T1000 (cell line): Measurements from ENCODE around the gene NEK5.
"Not testable (repeated sequence)": the region's sequence is repeated elsewhere in the genome, so short reads cannot be mapped to it uniquely, and the experiment has no call there.

Experiments used
- DNase-seq: peaks from one replicate; lab custom pipeline; 2025; ENCODE audit warnings: mixed read lengths; lab: John Stamatoyannopoulos, UW

The NEK5 gene

DNA sequence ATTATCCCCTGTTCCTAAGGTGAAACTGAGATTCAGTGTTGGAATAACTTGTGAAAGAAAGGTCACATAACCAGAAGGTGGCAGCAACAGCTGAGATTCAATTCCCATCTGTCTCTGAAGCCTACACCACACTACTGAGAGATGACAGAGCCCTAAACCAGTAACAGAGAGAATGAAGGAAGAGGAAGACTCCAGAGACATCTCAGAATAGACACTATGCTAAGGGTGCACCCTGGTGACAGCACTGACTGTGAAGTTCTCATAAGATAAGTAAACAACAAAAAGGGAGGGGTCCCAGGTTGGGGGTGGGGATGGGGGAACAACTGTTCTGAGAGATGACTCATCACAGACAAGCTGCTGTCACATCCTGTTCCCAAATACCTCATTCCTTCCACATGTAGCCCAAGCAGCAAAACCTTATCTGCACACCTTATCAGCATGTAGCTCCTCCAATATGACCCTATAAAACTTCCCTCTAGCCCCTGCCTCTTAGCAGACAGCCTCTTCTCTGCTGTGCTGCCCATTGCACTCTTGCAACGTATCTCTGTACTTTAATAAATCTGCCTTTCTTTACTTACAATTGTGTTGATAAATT, 57.8 kb downstream of the NEK5 start:
- DNase-seq: no peak

DNA sequence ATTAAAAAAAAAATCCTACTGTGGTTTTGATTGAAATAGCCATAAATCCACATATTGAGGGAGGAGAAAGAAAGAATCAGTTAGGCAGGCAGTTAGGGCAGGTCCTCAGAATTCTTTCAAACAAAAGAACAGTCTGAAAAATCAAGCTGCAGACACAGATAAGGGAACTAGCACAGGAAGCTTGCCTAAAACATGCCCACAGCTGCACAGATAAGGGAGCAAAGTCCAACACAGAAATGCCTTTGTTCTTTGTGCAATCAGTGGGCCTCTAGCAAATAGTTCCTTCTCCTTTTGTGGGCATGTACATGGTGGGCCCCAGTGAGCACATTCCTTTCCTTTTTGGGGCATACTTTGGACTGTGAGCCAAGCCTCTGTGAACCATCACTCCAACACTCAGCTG, 61.6 kb downstream of the NEK5 start:
- DNase-seq: no peak

DNA sequence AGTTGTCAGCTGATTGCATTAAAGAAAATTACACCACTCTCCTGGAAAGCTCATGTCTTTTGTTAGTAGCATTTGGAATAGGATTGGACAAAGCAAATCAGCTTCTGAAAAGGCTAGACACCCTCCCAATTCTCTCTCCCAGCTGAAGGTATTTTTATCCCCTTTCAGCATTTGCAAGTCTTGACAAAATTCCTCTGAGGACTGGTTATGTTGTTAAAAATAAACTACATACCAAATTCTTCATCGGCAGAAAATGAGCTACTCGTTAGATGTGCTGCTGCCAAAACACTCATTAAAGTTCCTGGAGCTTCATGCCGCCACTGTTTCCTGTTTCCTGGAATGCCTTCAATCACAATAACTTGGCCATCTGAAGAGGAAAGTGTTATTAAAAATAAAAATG, 67.3 kb downstream of the NEK5 start:
- no peak for DNase-seq

DNA sequence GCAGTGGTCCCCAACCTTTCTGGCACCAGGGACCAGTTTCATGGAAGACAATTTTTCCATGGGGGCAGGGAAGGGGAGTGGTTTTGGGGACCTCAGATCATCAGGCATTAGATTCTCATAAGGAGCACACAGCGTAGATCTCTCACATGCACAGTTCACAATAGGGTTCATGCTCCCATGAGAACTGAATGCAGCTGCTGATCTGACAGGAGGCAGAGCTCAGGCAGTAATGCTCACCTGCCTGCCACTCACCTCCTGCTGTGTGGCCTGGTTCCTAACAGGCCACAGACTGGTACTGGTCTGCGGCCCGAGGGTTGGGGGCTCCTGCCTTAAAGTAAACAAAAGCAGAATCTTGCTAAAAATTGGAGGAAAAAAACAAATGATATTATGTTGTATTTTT, 67.8 kb downstream of the NEK5 start:
- not testable (repeated sequence) for DNase-seq

DNA sequence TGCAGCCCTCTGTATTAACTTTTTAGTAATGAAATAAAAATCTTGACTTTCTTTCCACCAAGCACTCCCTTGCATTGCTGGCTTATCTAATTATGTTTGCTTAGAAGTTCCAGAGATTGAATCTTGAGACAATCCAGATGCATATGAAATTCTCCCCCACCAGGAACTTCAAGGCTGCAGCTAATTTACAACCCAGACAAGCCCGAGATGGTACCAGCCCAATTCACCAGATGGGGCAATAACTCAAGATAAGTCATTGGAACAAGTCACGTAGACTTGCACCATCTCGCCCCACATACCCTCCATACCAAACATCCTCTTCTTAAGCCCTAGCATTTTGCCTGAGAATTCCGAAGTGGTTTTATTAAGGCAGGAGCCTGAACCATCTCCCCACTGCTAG, 75.4 kb downstream of the NEK5 start:
- DNase-seq: no peak

DNA sequence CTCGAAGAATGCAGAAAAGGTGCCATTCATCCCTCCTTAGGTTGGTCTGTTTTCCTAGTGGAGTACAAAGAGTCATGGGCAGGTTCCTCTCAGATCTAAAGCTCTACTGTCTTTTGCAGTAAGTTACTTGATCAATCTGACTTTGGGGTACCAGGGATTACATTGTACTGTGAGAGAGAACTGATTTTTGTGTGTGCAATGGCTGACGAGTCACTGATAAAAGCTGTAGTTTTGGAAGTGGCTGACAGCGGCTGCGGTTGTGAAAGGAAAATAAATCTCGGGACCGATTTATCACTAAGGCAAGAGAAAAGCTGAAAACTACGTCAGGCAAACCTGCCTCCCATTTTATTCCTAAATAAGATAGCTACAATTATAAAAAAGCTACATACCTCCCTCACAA, 77.5 kb downstream of the NEK5 start:
- no peak for DNase-seq

DNA sequence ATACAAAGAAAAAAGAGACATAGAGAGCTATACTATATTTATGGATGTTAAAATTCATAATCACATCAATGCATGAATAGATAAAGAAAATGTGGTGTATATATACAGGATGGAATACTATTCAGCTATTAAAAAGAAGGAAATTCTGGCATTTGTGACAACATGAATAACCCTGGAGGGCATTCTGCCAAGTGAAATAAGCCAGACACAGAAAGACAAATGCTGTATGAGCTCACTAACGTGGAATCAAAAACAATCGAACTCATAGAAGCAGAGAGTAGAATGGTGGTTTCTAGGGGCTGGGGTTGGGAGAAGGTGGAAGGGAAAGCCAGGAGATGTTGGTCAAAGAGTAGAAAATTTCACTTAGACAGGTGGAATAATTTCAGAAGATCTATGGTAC, 80.4 kb downstream of the NEK5 start:
- no peak for DNase-seq

DNA sequence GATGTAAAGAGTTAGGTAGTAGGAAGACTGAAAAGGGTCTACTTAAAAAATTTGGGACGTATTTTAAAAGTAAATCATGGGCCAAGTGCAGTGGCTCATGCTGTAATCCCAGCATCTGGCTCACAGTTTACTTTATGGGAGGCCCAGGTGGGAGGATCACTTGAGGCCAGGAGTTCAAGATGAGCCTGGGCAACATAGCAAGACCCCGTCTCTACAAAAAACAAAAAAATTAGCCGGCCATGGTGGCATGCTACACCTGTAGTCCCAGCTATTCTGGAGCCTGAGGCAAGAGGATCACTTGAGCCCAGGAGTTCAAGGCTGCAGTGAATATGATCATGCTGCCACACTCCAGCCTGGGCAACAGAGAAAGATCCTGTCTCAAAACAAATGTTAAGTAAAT, 81.4 kb downstream of the NEK5 start:
- no peak for DNase-seq

DNA sequence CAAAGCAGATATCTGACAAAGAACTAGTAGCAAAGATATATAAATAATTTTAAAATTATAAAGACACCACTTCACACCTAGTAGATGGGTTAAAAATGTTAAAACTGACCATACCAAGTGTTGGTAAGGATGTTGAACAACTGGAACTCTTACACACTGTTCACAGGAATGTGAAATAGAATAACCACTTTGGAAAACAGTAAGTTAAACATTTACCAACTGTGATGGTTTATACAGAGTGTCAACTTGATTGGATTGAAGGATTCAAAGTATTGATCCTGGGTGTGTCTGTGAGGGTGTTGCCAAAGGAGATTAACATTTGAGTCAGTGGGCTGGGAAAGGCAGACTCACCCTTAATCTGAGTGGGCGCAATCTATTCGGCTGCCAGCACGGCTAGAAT, 85.2 kb downstream of the NEK5 start:
- no peak for DNase-seq

DNA sequence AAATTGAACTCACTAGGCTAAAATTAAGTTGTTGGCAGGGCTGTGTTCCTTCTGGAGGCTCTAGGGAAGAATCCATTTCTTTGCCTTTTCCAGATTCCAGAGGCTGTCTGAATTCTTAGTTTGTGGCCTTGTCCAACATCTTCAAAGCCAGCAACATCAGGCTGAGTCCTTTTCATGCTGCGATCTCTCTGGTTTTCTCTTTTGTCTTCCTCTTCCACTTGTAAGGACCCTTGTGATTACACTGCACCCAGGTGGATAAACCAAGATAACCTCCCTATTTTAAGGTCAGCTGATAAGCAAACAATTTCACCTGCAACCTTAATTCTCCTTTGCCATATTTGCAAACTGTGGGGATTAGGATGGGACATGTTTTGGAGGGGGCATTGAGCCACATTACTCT, 92.8 kb downstream of the NEK5 start:
- no peak for DNase-seq

DNA sequence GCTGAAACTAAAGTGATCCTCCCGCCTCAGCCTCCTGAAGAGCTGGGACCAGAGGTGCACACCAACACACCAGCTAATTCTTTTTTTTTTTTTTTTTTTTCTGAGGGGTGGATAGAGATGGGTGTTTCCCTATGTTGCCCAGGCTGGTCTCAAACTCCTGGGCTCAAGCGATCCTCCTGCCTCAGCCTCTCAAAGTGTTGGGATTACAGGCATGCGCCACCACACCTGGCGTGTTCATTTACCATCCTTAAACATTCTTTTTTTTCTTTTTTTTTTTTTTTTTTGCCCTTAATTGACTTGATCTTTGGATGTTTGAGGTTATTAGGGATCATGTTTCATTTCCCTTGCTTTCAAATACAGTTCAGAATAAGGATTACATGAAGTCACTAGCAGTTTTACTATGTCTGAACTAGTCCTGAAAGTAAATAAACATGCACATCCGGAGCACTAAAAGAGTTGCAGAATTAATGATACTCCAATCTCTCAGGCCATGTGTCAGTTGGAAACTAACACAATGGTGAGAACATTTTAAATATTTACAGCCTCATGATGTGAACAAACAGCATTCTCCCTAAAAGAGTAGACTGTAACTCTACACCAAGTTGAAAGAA, 94.2 kb downstream of the NEK5 start:
- DNase-seq: no peak

DNA sequence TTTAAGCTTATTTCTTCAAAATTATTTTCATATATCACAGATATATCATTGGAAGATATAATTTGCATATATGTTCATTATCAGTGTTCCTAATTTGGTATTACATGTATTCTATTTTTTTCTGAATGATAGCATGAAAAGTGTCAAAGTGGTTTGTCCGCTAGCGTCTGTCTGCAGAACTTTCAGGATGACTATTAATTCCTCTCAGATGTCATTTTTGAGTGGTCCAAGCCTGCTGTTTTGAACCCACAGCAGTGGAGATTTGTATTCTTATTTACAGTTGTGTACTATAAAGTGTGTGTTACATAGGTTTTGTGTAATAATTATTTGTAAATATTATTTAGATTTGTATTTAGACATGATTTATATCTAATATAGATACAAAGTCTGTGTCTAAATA, 95.8 kb downstream of the NEK5 start:
- no peak for DNase-seq

DNA sequence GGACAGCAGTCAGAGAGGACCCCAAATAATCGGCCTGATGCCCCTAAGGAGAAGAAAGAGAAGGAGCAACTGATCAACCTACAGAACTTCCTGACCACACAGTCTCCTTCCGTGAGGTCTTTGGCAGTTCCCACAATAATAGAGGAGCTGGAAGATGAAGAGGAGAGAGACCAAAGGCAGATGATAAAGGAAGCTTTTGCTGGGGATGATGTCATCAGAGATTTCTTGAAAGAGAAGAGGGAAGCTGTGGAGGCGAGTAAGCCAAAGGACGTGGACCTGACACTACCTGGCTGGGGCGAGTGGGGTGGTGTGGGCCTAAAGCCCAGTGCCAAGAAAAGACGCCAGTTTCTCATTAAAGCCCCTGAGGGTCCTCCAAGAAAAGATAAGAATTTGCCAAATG, 98.5 kb downstream of the NEK5 start:
- not testable (repeated sequence) for DNase-seq

DNA sequence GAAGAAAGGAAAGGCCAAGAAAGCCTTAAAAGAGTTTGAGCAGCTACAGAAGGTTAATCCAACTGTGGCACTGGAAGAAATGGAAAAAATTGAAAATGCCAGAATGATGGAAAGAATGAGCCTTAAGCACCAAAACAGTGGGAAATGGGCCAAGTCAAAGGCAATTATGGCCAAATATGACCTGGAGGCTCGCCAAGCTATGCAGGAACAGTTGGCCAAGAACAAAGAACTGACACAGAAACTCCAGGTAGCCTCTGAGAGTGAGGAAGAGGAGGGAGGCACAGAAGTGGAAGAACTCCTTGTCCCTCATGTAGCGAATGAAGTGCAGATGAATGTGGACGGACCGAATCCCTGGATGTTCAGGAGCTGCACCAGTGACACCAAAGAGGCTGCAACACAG, 99.3 kb downstream of the NEK5 start:
- no peak for DNase-seq

DNA sequence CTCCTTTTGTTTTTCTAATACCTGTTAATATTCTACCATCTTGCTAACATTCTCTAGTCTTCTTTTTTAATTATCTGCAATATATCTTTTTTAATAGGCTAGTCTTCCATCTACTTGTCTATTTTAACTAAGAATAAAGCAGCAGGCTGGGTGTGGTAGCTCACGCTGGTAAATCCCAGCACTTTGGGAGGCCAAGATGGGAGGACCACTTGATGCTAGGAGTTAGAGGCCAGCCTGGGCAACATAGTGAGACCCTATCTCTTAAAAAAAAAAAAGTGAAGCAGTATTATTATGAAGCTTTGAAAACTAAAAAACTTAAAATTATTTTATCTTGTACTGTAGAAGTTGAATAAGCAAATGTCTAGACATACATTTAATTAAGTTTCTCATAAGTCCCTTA, 101.0 kb downstream of the NEK5 start:
- DNase-seq: no peak

DNA sequence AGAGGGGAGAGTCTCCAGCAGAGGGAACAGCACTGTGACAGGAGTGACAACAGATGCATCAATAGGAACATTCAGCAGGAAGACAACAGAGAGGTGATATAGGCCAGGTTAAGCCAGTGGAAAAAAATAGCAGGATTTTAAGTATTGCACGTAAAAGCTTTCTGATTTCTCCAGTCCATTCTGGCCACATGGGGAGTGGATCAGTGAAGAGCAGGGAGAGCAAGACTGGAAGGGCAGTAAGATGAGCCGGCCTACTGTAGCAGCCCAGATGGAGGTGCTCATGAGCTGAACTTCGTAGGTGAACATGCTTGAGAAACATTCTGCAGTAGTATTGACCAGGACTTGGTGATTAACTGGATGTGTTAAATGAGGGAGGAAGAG, 102.6 kb downstream of the NEK5 start:
- no peak for DNase-seq

DNA sequence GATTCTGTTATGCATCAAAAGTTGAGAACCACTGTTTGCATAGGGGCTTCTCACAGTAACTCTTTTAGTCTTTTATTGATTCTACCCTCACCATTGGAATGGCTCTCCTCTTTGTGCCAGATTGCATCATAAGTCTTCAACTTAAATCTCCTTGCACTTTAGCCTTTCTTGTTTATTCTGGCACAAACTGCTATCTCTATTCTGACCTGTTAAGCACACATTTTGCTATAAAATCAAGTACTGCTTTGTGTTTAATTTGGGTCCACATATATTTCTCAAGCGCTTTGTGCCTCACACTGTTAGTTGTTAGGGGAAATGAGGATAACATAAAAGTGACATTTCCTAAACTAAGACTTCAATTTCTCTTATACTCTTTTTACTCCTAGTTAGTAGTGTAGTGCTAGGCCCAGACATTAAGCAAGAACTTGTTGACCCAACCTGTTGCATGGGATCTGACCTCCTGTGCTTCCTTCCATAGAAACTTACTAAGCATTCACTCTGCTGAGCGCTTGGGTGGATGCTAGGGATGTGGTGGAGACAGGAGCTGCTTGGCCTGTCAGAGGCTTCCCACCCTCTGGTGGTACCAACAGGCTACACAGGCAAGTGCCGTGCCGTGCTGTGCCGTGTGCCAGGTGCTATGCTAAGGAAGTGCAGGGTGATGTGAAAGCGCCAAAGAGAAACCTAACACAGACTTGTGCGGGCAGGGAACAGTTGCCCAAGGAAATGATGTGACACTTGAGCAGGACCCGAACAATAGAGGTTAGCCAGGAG, 103.2 kb downstream of the NEK5 start:
- no peak for DNase-seq

DNA sequence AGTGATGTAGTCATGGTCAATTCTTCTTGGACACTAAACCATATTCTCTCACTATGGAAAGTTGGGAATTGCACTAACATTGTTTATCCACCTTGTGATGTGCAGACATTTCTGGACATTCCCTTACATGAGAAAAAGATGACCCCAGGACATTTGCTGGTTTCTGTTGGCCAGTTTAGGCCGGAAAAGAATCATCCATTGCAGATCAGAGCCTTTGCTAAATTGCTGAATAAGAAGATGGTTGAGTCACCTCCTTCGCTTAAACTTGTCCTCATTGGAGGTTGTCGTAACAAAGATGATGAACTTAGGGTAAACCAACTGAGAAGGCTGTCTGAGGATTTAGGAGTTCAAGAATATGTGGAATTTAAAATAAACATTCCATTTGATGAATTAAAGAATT, 104.4 kb downstream of the NEK5 start, which contains the start of gene UTP14C:
TSS of gene UTP14C (plus strand) at position 211 of the 400 bp plus-strand sequence. CDS start 4,114 bp downstream, outside the sequence.
- no peak for DNase-seq

DNA sequence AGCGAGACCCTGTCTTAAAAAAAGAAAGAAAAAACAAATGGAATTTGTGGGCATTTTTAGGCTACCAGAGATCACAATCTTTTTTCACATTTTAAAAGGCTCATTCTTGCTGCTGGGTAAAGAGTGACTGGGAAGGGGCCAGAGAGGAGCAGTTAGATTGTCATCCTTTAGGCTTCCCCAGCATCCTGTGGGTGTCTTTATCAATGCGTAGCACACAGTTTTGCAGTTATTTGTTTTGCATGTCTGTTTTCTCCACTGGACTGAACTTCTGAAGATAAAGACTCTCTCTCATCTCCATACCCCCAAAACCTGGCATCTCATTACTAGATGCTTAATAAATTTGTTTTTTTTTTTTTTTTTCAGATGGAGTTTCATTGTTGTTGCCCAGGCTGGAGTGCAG, 106.5 kb downstream of the NEK5 start:
- no peak for DNase-seq

DNA sequence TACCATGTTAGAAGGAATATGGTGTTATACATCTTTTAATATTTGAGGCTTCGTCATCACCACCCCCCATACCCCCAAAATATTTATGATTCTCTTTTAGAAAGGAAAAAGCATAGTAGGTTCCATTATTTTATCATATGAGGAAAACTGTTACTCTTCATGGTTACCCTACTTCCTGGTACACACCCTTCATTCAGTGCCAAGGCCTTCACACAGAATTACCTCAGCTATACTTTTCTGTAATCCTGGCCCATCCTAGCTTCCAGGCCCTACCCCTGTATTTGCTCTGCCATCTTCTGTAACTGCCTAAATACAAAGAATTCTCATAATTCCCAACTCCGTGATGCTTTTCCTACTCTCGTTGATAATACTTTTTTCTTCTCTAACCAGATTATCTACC, 108.7 kb downstream of the NEK5 start:
- no peak for DNase-seq

DNA sequence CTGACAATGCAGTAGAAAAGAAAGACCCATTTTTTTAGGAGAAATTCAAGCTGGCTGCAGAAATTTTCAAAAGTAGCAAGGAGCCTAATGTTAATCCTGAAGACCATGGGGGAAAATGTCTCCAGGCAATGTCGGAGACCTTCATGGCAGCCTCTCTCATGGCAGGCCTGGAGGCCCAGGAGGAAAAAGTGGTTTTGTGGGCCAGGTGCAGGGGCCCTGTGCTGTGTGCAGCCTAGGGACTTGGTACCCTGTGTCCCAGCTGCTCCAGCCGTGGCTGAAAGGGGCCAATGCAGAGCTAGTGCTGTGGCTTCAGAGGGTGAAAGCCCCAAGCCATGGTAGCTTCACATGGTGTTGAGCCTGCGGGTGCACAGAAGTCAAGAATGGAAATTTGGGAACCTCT, 112.6 kb downstream of the NEK5 start:
- DNase-seq: no peak

DNA sequence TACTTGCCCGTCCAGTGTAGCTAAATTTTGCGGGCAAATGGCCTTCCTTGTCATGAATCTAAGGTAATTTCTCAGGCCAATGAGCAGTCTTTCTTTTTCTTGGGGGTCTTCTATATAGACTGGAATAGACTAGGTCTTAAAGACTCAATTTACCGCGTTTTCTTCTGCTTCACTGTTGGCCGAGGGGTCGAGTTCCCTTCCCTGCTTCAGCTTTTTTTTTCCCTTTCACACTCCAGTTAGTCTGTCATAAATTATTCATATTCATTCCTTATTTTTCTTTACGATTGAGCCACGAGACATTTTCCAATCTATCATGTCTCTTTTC, 116.4 kb downstream of the NEK5 start:
- DNase-seq: no peak

DNA sequence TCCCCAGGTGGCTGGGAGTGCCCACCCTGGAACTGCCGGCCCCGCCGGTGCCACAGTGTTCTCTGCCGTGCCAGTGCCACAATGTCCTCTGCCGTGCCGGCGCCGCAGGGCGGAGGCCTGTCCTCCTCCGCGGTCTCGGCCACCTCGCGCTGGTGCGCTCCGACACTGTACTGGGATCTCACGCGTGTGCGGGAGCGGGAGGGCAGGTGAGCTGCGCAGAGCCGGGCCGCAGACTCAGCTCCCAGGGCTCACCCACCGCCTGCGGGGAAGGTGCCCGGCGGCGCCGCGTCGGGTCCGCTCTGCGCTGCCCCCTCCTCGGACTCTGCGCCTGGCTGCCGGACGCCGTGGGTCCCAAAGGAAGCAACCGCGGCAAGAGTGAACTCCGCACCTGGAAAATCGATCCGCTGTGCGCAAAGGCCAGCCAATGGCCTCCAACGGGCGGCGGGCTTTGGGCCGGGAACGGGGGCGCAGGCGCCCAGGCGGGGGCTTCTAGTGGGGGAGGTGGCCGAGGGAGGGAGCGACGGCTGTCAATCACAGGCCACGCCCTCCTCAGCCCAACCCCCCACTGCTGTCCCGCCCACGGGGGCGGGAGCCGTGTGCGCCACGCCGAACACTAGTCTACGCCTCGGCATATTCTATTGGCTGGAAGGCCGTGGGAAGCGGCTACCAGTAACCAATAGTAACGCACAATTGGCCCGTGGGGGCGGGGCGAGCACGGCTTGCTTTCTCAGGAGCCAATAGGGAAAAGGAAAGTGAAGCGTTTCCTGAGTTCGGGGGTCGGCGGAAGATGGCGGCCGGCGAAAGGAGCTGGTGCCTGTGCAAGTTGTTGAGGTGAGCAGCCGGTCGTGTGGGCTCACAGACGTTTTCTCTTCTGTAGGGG, 117.0 kb downstream of the NEK5 start, which contains the start of gene ALG11:
TSS of gene ALG11 (plus strand) at position 767 of the 880 bp plus-strand sequence. CDS start at position 788, 21 bp downstream.
- DNase-seq: peak; percentile 85
